IMR-90 (cell line): ENCODE measurements around the gene TMED10. TPM values are rescaled to one million over a fixed set of nuclear protein-coding genes. Genes with fewer than 3 reads are reported as not detected.

ENCODE experiments used
- ATAC-seq: fragments of 200-7000 bp; cut with Tn5 transposase; 2 replicates; pipeline ENCODE4 v1.9.1; 2020; ENCODE audit warnings: low read depth, mild to moderate bottlenecking, moderate library complexity
- BruUV-seq: library from RNA; stranded (reverse); fragments of 400-500 nt; replicated peaks from 2 replicates; lab custom pipeline; 2021; lab: Mats Ljungman, UMichigan
- CTCF ChIA-PET: fragments of 300-600 bp; formaldehyde crosslinking; extraction: SDS; loops from one replicate; lab custom pipeline; 2021; ENCODE audit warnings: antibody characterized with exemption; lab: Yijun Ruan, JAX
- POLR2A ChIA-PET: fragments of 300-600 bp; sonication (Branson Sonifier 250); formaldehyde crosslinking; loops from one replicate; lab custom pipeline; 2022; ENCODE audit warnings: antibody characterized with exemption; ENCODE audit not compliant: unreplicated experiment; lab: Charles Lee
- DNase-seq: peaks from one replicate; pipeline ENCODE4 v3.0.0; 2013
- H2AFZ ChIP-seq: replicated peaks from 2 replicates; pipeline ENCODE3; 2013; ENCODE audit warnings: low read length, mild to moderate bottlenecking; ENCODE audit not compliant: poor library complexity
- H2AK5ac ChIP-seq: 2 replicates; pipeline ENCODE4 v1.6.1; 2013; ENCODE audit warnings: low read depth, low read length, inconsistent platforms
- H2AK9ac ChIP-seq: replicated peaks from 2 replicates; pipeline ENCODE3; 2013; ENCODE audit warnings: mild to moderate bottlenecking, low read depth, low read length, moderate library complexity; ENCODE audit not compliant: poor library complexity
- H2BK120ac ChIP-seq: 2 replicates; pipeline ENCODE4 v1.6.1; 2013; ENCODE audit warnings: low read depth, low read length, inconsistent platforms
- H2BK15ac ChIP-seq: 3 replicates; pipeline ENCODE4 v1.6.1; 2013; ENCODE audit warnings: low read depth, low read length, inconsistent platforms
- H2BK20ac ChIP-seq: 2 replicates; pipeline ENCODE4 v1.6.1; 2013; ENCODE audit warnings: low read depth, mild to moderate bottlenecking, inconsistent platforms, low read length, moderate library complexity
- H2BK5ac ChIP-seq: 2 replicates; pipeline ENCODE4 v1.6.1; 2013; ENCODE audit warnings: mild to moderate bottlenecking, low read depth, low read length, inconsistent platforms; ENCODE audit not compliant: poor library complexity, severe bottlenecking
- H3K14ac ChIP-seq: replicated peaks from 2 replicates; pipeline ENCODE4 v1.6.1; 2013; ENCODE audit warnings: low read depth, low read length, inconsistent platforms
- H3K18ac ChIP-seq: 2 replicates; pipeline ENCODE4 v1.6.1; 2013; ENCODE audit warnings: low read depth, low read length, control low read depth
- H3K23ac ChIP-seq: 2 replicates; pipeline ENCODE4 v1.6.1; 2013; ENCODE audit warnings: low read depth, low read length, inconsistent platforms
- H3K27ac ChIP-seq: 2 replicates; pipeline ENCODE4 v1.5.1; 2013; ENCODE audit warnings: mild to moderate bottlenecking, control low read depth, low read length; ENCODE audit not compliant: insufficient read depth
- H3K27me3 ChIP-seq: 2 replicates; pipeline ENCODE4 v1.6.1; 2013; ENCODE audit warnings: low read length; ENCODE audit not compliant: control insufficient read depth, insufficient read depth
- H3K36me3 ChIP-seq: 2 replicates; pipeline ENCODE4 v1.6.1; 2013; ENCODE audit warnings: low read length, mixed read lengths; ENCODE audit not compliant: control insufficient read depth, insufficient read depth
- H3K4ac ChIP-seq: 2 replicates; pipeline ENCODE4 v1.6.1; 2013; ENCODE audit warnings: low read depth, low read length, inconsistent platforms
- H3K4me1 ChIP-seq: 2 replicates; pipeline ENCODE4 v1.6.1; 2013; ENCODE audit warnings: low read length, mixed read lengths; ENCODE audit not compliant: control insufficient read depth, insufficient read depth
- H3K4me2 ChIP-seq: 2 replicates; pipeline ENCODE4 v1.6.1; 2013; ENCODE audit warnings: low read depth, mild to moderate bottlenecking, control low read depth, low read length, moderate library complexity
- H3K4me3 ChIP-seq: 2 replicates; pipeline ENCODE4 v1.5.1; 2013; ENCODE audit warnings: low read depth, mild to moderate bottlenecking, control low read depth, low read length, moderate library complexity; ENCODE audit not compliant: insufficient read depth
- H3K56ac ChIP-seq: 2 replicates; pipeline ENCODE4 v1.6.1; 2013; ENCODE audit warnings: low read length, inconsistent platforms; ENCODE audit not compliant: insufficient read depth; ENCODE audit errors: extremely low read depth
- H3K79me1 ChIP-seq, 2 experiments: 2 replicates each; pipeline ENCODE4 v1.6.1; 2013; ENCODE audit warnings: low read length in 2 of 2, inconsistent platforms in 1 of 2, low read depth in 1 of 2
- H3K9ac ChIP-seq: 2 replicates; pipeline ENCODE4 v1.6.1; 2013; ENCODE audit warnings: low read depth, low read length, control low read depth
- H3K9me1 ChIP-seq: 2 replicates; pipeline ENCODE4 v1.6.1; 2013; ENCODE audit warnings: low read length, inconsistent platforms; ENCODE audit not compliant: insufficient read depth
- H3K9me3 ChIP-seq: 2 replicates; pipeline ENCODE4 v1.6.1; 2013; ENCODE audit warnings: low read length; ENCODE audit not compliant: control insufficient read depth, insufficient read depth
- H4K20me1 ChIP-seq: 2 replicates; pipeline ENCODE4 v1.6.1; 2013; ENCODE audit warnings: low read length, inconsistent platforms; ENCODE audit not compliant: insufficient read depth
- H4K5ac ChIP-seq: 2 replicates; pipeline ENCODE4 v1.6.1; 2013; ENCODE audit warnings: mild to moderate bottlenecking, low read depth, low read length, control low read depth
- H4K8ac ChIP-seq, 2 experiments: 2 replicates each; pipeline ENCODE4 v1.6.1; 2013; ENCODE audit warnings: low read depth in 2 of 2, low read length in 2 of 2, control low read depth in 1 of 2, inconsistent platforms in 1 of 2
- H4K91ac ChIP-seq: 2 replicates; pipeline ENCODE4 v1.6.1; 2013; ENCODE audit warnings: low read depth, low read length, inconsistent platforms; ENCODE audit not compliant: insufficient read depth
- CEBPB ChIP-seq: IDR thresholded peaks from 2 replicates; pipeline ENCODE4 v1.6.1; 2012; ENCODE audit warnings: low read depth, low read length, improper control_type of control experiment
- FOS ChIP-seq: fragments of 150-350 bp; IDR thresholded peaks from 2 replicates; pipeline ENCODE4 v1.6.1; 2016; ENCODE audit warnings: low read depth, low read length
- RAD21 ChIP-seq: IDR thresholded peaks from 2 replicates; pipeline ENCODE4 v1.6.1; 2012; ENCODE audit warnings: low read length, improper control_type of control experiment
- RFX5 ChIP-seq: IDR thresholded peaks from 2 replicates; pipeline ENCODE4 v1.8.0; 2012; ENCODE audit warnings: low read depth, mild to moderate bottlenecking, low read length, moderate library complexity
- SMC3 ChIP-seq: fragments of 150-350 bp; IDR thresholded peaks from 2 replicates; pipeline ENCODE4 v1.6.1; 2016; ENCODE audit warnings: low read depth, mild to moderate bottlenecking, antibody characterized with exemption, low read length, moderate library complexity
- USF2 ChIP-seq: fragments of 150-350 bp; IDR thresholded peaks from 2 replicates; pipeline ENCODE4 v1.6.1; 2017; ENCODE audit warnings: mild to moderate bottlenecking, antibody characterized with exemption, low read length, low read depth
- WGBS, 2 experiments: methylation state at CpG; one replicate each; pipeline versions ENCODE4 v1.1.5 to v1.1.7; 2013; ENCODE audit warnings: missing lambda C conversion rate in 2 of 2; ENCODE audit not compliant: insufficient read length in 1 of 2; ENCODE audit errors: extremely low coverage in 2 of 2; 5-methylcytosine and 5-hydroxymethylcytosine counted together
- dilution Hi-C: fragments of 300-500 bp; cut with HindIII; formaldehyde crosslinking; loops from one replicate; pipeline ENCODE4 v1.14.3; 2018; ENCODE audit warnings: low sequenced_read_pairs; ENCODE audit not compliant: unreplicated experiment
- in situ Hi-C: fragments of 300-500 bp; cut with MboI; formaldehyde crosslinking; loops from 3 replicates; pipeline ENCODE4 v1.14.3; 2019; ENCODE audit warnings: low sequenced_read_pairs, inconsistent platforms, mixed read lengths
- intact Hi-C: fragments of 100-400 bp; cut with micrococcal nuclease; formaldehyde crosslinking; loops from 2 replicates; pipeline ENCODE4 v1.10.0; 2022
- polyA plus RNA-seq, 3 experiments: library from polyadenylated mRNA; depleted of rRNA; stranded (reverse); fragments of >200 nt; gene quantifications; 2 replicates each; pipeline ENCODE4 v1.2.3, GENCODE V29; 2012; ENCODE audit warnings: low replicate concordance in 1 of 3
- total RNA-seq: library from RNA; depleted of rRNA; stranded (reverse); fragments of >200 nt; gene quantifications from 2 replicates; pipeline ENCODE4 v1.2.3, GENCODE V29; 2012

TMED10 gene
- total and polyA plus RNA-seq, 2 of the 4 experiments (the other 2 are of a cell fraction) = 254 to 441 TPM

- peaks cover 0 to 3% of the 10 kb centered on the region in 2 experiments; a peak in 2 of 4 replicates for H3K79me1 ChIP-seq
- H3K56ac ChIP-seq = no peak overlapping the region
- no peak overlapping the region for H3K4me2 ChIP-seq
- H3K27me3 ChIP-seq = no peaks in the 10 kb centered on the region
- no peak overlapping the region for H3K18ac ChIP-seq
- no peak overlapping the region for H3K4me3 ChIP-seq
- H3K9me1 ChIP-seq = no peaks in the 10 kb centered on the region
- no peak overlapping the region for H2AFZ ChIP-seq
- ATAC-seq (no peak), DNase-seq (no peak)
- H3K14ac ChIP-seq = no peak overlapping the region
- in situ Hi-C loops (no loop called here), intact Hi-C loops (no loop called here), dilution Hi-C loops (no loop called here)
- H3K4me1 ChIP-seq = 0 out of 2 replicates have a peak, but pooled peaks cover 3% of the 10 kb centered on the region
- H3K27ac ChIP-seq = no peak overlapping the region
- peaks cover 29% of the 10 kb centered on the region for H3K36me3 ChIP-seq
- no peak overlapping the region for H4K5ac ChIP-seq
- TF ChIP-seq USF2 = no peak
- no peak for TF ChIP-seq RAD21
- TF ChIP-seq CEBPB = no peak
- TF ChIP-seq SMC3 = no peak
- no peak for TF ChIP-seq FOS
- no peak for TF ChIP-seq RFX5
- H4K91ac ChIP-seq = no peak overlapping the region
- no peak overlapping the region for H2BK15ac ChIP-seq
- WGBS, 2 experiments = no CpG with 5 or more reads among the region's 3 CpGs
- H2AK5ac ChIP-seq = no peak overlapping the region
- no TSS peak for BruUV-seq
- H3K9ac ChIP-seq = no peak overlapping the region
- H3K4ac ChIP-seq = no peak overlapping the region
- H2BK120ac ChIP-seq = no peak overlapping the region
- ChIA-PET CTCF (no interaction called here), POLR2A (interaction anchor here (0.6 kb wide), 1 partner anchor 189 kb away, joined by 4 read pairs; no protein-coding TSS in a partner anchor)
- no peaks in the 10 kb centered on the region for H3K9me3 ChIP-seq
- no peak overlapping the region for H2AK9ac ChIP-seq
- no peak overlapping the region for H3K23ac ChIP-seq
- no peak overlapping the region for H4K8ac ChIP-seq
- no peak overlapping the region for H2BK20ac ChIP-seq
- no peaks in the 10 kb centered on the region for H4K20me1 ChIP-seq
- no peak overlapping the region for H2BK5ac ChIP-seq
Measured at GRCh38 chr14:75094896-75095295, 81.5 kb downstream of the TMED10 start.
